ENCODE measurements around the gene CPN2. TPM values are rescaled to one million over a fixed set of nuclear protein-coding genes. Genes with fewer than 3 reads are reported as not detected.

CPN2 gene
- total and polyA plus RNA-seq, 2 experiments from 2014 or later: 0.10 to 0.14 TPM

DNA sequence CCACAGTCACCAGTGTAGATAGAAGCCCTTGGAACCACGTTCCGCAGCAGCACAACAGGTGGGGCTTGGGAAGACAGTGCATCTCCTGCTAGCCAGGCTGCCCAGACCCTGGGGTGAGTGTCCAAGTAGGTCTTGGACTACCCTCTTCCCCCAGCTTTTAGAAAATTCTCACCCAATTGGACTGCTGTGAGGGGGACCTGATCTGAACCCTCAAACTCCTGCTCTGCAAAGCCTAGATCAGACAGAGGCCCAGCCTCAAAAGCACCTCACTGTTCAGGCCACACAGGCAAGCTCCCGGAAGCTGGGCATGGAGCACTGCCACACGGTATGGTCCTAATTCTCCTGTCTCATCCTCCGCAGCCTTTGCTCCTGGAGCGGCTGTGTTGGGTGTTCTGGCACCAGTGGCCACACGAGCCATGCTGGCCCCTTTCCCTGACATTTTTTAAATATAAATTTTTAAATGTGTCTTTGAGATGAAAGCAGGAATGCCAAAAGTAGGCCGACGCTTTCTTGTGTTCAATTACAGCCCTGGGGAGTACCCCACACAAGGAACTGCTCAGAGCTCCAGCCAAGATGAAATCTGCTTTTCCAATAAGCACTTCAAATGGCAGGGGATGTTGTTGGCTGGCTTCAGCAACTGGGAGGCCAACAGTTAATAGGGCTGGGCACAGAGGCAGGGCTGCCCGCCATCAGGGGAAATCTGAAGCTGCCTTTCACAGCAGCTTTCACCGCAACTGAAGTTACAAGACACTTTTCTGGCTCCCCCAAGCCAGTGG is 40.9 kb downstream of the CPN2 start:
- Mint-ChIP-seq H3K36me3 (ENCODE audit: low read depth) (no peaks in the 10 kb centered on the region), H3K9me3 (no peaks in the 10 kb centered on the region), H3K27me3 (ENCODE audit: insufficient read depth, low read depth, poor library complexity) (peaks cover 28% of the 10 kb centered on the region), H3K4me1 (peaks cover 53% of the 10 kb centered on the region), H3K4me3 (no peak overlapping the region), H3K27ac (no peak overlapping the region)
- Histone ChIP-seq H3K36me3 (ENCODE audit: insufficient read depth) (no peaks in the 10 kb centered on the region), H3K4me1 (ENCODE audit: insufficient read depth) (peaks cover 47% of the 10 kb centered on the region), H2AFZ (peak overlapping the region; percentile 18; the same call in 1 of the 2 replicates), H3K27me3 (ENCODE audit: insufficient read depth) (peaks cover 9% of the 10 kb centered on the region; the same call in 1 of the 2 replicates), H4K20me1 (replicated peaks; ENCODE audit: insufficient read depth) (no peaks in the 10 kb centered on the region), H3K4me3 (no peak overlapping the region), H3K4me2 (no peak overlapping the region), H3K79me2 (replicated peaks; ENCODE audit: insufficient read depth) (no peaks in the 10 kb centered on the region), H3K9me2 (ENCODE audit: insufficient read depth) (no peaks in the 10 kb centered on the region), H3K27ac (ENCODE audit: low read depth) (no peak overlapping the region), H3F3A (replicated peaks; ENCODE audit: low read depth) (peaks cover 6% of the 10 kb centered on the region; the same call in 1 of the 2 replicates)
- DNase-seq (ENCODE audit: low spot score): no peak
- ATAC-seq: no peak
- TF ChIP-seq ZNF114 (CRISPR knock-in tag; IDR thresholded peaks at IDR 0.05) (no peak), CREB1 (CRISPR knock-in tag; IDR thresholded peaks at IDR 0.05; ENCODE audit: low read depth) (no peak), POLR2AphosphoS5 (IDR thresholded peaks at IDR 0.05; ENCODE audit: low read depth) (no peak), ETS1 (IDR thresholded peaks at IDR 0.05) (no peak), STAT1 (IDR thresholded peaks at IDR 0.05; ENCODE audit: unreplicated experiment) (no peak), REST (IDR thresholded peaks at IDR 0.05; ENCODE audit: unreplicated experiment) (no peak), NANOG (IDR thresholded peaks at IDR 0.05; ENCODE audit: borderline replicate concordance) (no peak), EZH2 (IDR thresholded peaks at IDR 0.05; ENCODE audit: low read depth, unreplicated experiment) (no peak), CTCF (conservative IDR thresholded peaks at IDR 0.05; ENCODE audit: low read depth in 2 of 2) (no peak), EZH2phosphoT487 (IDR thresholded peaks at IDR 0.05; ENCODE audit: unreplicated experiment) (no peak), ZNF331 (CRISPR knock-in tag; IDR thresholded peaks at IDR 0.05; ENCODE audit: low read depth) (no peak), JUNB (IDR thresholded peaks at IDR 0.05; ENCODE audit: unreplicated experiment) (no peak)
- TF ChIP-seq, protein P1, sequence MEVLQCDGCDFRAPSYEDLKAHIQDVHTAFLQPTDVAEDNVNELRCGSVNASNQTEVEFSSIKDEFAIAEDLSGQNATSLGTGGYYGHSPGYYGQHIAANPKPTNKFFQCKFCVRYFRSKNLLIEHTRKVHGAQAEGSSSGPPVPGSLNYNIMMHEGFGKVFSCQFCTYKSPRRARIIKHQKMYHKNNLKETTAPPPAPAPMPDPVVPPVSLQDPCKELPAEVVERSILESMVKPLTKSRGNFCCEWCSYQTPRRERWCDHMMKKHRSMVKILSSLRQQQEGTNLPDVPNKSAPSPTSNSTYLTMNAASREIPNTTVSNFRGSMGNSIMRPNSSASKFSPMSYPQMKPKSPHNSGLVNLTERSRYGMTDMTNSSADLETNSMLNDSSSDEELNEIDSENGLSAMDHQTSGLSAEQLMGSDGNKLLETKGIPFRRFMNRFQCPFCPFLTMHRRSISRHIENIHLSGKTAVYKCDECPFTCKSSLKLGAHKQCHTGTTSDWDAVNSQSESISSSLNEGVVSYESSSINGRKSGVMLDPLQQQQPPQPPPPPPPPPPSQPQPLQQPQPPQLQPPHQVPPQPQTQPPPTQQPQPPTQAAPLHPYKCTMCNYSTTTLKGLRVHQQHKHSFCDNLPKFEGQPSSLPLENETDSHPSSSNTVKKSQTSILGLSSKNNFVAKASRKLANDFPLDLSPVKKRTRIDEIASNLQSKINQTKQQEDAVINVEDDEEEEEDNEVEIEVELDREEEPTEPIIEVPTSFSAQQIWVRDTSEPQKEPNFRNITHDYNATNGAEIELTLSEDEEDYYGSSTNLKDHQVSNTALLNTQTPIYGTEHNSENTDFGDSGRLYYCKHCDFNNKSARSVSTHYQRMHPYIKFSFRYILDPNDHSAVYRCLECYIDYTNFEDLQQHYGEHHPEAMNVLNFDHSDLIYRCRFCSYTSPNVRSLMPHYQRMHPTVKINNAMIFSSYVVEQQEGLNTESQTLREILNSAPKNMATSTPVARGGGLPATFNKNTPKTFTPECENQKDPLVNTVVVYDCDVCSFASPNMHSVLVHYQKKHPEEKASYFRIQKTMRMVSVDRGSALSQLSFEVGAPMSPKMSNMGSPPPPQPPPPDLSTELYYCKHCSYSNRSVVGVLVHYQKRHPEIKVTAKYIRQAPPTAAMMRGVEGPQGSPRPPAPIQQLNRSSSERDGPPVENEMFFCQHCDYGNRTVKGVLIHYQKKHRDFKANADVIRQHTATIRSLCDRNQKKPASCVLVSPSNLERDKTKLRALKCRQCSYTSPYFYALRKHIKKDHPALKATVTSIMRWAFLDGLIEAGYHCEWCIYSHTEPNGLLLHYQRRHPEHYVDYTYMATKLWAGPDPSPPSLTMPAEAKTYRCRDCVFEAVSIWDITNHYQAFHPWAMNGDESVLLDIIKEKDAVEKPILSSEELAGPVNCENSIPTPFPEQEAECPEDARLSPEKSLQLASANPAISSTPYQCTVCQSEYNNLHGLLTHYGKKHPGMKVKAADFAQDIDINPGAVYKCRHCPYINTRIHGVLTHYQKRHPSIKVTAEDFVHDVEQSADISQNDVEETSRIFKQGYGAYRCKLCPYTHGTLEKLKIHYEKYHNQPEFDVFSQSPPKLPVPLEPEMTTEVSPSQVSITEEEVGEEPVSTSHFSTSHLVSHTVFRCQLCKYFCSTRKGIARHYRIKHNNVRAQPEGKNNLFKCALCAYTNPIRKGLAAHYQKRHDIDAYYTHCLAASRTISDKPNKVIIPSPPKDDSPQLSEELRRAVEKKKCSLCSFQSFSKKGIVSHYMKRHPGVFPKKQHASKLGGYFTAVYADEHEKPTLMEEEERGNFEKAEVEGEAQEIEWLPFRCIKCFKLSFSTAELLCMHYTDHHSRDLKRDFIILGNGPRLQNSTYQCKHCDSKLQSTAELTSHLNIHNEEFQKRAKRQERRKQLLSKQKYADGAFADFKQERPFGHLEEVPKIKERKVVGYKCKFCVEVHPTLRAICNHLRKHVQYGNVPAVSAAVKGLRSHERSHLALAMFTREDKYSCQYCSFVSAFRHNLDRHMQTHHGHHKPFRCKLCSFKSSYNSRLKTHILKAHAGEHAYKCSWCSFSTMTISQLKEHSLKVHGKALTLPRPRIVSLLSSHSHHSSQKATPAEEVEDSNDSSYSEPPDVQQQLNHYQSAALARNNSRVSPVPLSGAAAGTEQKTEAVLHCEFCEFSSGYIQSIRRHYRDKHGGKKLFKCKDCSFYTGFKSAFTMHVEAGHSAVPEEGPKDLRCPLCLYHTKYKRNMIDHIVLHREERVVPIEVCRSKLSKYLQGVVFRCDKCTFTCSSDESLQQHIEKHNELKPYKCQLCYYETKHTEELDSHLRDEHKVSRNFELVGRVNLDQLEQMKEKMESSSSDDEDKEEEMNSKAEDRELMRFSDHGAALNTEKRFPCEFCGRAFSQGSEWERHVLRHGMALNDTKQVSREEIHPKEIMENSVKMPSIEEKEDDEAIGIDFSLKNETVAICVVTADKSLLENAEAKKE (CRISPR knock-in tag; IDR thresholded peaks at IDR 0.05): no peak

All from GM23338 (cell line).